Mucosa of stomach (tissue), 1 donor: ENCODE results near the gene DEDD2.

ENCODE experiments used
- H3K27me3 ChIP-seq: one replicate; pipeline ENCODE4 v1.7.0; 2013; ENCODE audit warnings: mild to moderate bottlenecking, low read length; ENCODE audit not compliant: control insufficient read depth, insufficient read depth
- H3K36me3 ChIP-seq: one replicate; pipeline ENCODE4 v1.7.0; 2013; ENCODE audit warnings: low read length; ENCODE audit not compliant: control insufficient read depth, insufficient read depth
- H3K4me1 ChIP-seq: one replicate; pipeline ENCODE4 v1.7.0; 2013; ENCODE audit warnings: mild to moderate bottlenecking, low read length; ENCODE audit not compliant: control insufficient read depth, insufficient read depth
- H3K4me3 ChIP-seq: one replicate; pipeline ENCODE4 v1.7.0; 2013; ENCODE audit warnings: low read length
- H3K9ac ChIP-seq: one replicate; pipeline ENCODE4 v1.7.0; 2013; ENCODE audit warnings: mild to moderate bottlenecking, low read length, moderate library complexity
- H3K9me3 ChIP-seq: one replicate; pipeline ENCODE4 v1.7.0; 2013; ENCODE audit warnings: mild to moderate bottlenecking, low read length, moderate library complexity; ENCODE audit not compliant: control insufficient read depth
- donor health status: Pancreatic carcinoma.

The DEDD2 gene

DNA sequence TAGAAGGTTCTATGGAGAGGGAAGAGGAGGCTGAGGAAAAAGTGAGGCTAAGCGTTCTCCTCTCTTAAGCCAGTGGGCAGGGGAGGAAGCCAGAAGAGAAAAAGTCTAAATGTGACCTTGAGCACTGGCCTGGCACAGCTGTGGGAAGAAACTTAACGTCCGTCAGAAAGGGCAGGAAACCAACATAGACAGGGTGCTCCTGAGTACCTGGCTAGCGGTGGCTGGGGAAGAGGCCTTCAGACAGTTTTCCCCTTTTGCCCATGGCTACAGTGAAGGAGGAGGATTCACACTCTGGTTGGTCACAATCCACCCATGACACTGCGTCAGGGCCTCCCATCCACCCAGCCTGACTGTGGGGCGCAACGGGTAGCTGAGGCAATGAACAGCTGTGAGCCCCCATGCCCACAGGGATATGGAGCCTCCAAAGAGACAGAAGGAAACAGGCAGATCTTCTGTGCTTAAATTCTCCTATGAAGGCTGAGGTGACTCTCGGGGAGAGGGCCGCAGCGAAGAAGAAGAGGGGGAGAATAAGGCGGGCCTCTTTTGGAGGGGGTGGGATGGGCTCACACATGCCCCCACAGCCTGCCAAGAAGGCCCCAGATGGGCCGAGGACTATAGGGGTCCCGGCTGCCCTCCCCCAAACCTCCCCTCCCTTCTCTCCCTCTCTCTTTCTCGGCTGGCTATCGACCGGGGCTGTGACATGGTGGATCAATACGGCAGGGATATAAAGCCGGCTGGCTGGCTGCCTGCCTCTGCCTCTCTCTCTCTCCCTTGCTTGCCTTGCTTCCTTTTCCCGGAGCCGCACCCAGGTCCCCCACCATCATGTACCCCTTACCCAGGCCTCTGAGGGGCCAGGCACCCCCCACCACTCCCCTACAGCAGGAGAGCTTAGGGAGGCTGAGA lies 65.4 kb downstream of the DEDD2 start:
- Histone ChIP-seq H3K4me1 (no peaks in the 10 kb centered on the region), H3K27me3 (peaks cover 47% of the 10 kb centered on the region), H3K4me3 (no peak overlapping the region), H3K9ac (no peak overlapping the region), H3K9me3 (no peaks in the 10 kb centered on the region), H3K36me3 (no peaks in the 10 kb centered on the region)

DNA sequence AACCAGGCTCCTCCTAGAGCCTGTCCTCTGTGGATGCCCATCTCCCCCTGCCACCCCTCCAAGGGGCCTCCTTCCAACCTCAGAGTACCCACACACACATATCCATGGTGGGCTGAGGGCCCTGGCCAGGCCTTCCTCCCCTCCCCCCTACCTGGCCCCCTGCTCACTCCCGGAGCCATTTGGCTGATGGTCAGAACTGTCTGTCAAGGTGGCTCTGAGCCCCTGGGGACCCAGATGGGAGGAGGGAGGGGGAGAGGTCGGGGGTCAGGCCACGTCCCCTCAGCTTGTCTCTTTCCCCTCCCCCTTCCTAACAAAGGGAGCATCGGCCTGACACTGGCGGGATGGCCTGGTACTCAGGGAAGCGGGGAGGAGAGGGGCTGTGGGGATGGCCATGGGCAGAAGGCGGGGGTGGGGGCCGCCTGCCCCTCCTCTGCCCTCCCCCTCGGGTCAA lies 66.5 kb downstream of the DEDD2 start:
- Histone ChIP-seq H3K4me1 (no peaks in the 10 kb centered on the region), H3K4me3 (no peak overlapping the region), H3K27me3 (peaks cover 45% of the 10 kb centered on the region), H3K36me3 (no peaks in the 10 kb centered on the region), H3K9ac (no peak overlapping the region), H3K9me3 (no peaks in the 10 kb centered on the region)

DNA sequence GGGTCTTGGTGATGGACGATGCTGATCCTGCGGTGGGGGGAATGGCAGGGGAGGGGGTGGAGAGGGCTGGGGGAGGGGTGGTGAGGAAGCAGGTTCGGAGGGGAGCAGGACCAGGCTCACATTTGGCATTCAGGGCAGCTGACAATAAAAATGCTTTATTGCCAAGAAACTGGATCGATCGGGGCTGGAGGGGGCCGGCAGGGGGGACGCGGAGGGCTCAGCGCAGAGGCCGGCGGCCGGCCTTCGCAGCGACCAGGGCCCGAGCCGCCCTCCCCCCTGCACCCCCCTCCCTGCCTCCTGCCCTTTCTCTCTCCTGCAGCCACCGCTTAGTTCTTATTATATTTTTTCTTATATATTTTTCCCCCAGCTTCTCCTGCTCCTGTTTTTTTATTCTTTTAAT lies 67.1 kb downstream of the DEDD2 start:
- H3K4me1 ChIP-seq = no peaks in the 10 kb centered on the region
- no peaks in the 10 kb centered on the region for H3K9me3 ChIP-seq
- H3K4me3 ChIP-seq = no peak overlapping the region
- H3K36me3 ChIP-seq = no peaks in the 10 kb centered on the region
- no peak overlapping the region for H3K9ac ChIP-seq
- H3K27me3 ChIP-seq = peaks cover 40% of the 10 kb centered on the region

DNA sequence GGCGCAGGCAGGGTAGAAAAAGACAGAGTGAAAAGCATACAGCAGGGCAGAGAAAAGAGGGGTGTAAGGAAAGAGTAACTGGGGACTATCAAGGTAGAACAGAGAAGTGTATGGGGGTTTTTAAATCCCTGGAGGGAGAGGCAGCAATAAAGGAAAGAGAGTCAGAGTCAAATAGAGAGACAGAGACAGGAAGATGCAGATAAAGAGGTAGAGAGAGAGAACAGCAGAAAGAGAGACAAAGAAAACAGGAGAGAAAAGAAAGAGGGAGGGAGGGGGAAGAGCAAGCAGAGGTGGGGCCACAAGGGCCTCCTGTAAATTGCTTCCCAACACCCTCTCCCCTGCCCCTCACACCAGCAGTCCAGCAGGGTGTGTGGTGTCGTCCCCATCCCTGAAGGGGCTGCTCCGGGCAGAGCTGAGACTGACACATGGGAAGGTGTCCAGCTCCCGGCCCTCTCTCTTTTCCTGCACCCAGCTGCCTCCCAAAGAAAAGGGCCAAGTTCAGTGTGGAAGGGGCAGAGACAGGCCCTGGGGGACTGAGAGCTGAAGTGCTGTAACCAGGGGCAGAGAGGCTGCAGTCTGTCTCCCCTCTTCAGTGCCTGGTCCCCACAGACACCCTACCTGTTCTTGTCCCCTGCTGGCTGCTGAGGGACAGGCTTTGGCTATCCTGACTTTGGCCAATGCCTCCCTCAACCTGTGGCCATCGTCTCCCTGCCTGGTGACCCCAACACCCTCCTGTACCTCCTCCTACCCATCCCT lies 67.9 kb downstream of the DEDD2 start:
- Histone ChIP-seq H3K27me3 (peaks cover 34% of the 10 kb centered on the region), H3K4me3 (no peak overlapping the region), H3K36me3 (no peaks in the 10 kb centered on the region), H3K9me3 (no peaks in the 10 kb centered on the region), H3K4me1 (no peaks in the 10 kb centered on the region), H3K9ac (no peak overlapping the region)
